Keratinocyte (primary cell): Measurements from ENCODE around the gene TM9SF3. TPM values are rescaled to one million over a fixed set of nuclear protein-coding genes. Genes with fewer than 3 reads are reported as not detected.

Experiments used
- DNase-seq: peaks from one replicate; pipeline ENCODE4 v3.0.0-alpha.2; 2011; ENCODE audit warnings: low read depth, missing footprints, low spot score
- FAIRE-seq: peaks from 2 replicates; lab custom pipeline; 2011; peaks lifted over from hg19 to GRCh38; lab: Jason Lieb, UNC
- H2AFZ ChIP-seq: 2 replicates; pipeline ENCODE4 v1.6.0; 2012; ENCODE audit warnings: low read length, control low read depth, inconsistent platforms; ENCODE audit not compliant: control insufficient read depth
- H3K27ac ChIP-seq: 2 replicates; pipeline ENCODE4 v1.5.1; 2011; ENCODE audit warnings: low read length; ENCODE audit not compliant: control insufficient read depth, insufficient read depth
- H3K27me3 ChIP-seq: 3 replicates; pipeline ENCODE4 v1.6.0; 2011; ENCODE audit warnings: low read length; ENCODE audit not compliant: control insufficient read depth, insufficient read depth; ENCODE audit errors: extremely low read depth
- H3K36me3 ChIP-seq, 2 experiments: 2 replicates in 1 of 2; 3 replicates in 1 of 2; pipeline ENCODE4 v1.5.1; 2011; ENCODE audit warnings: low read length in 2 of 2, mild to moderate bottlenecking in 1 of 2; ENCODE audit not compliant: control insufficient read depth in 2 of 2, insufficient read depth in 2 of 2; ENCODE audit errors: extremely low read depth in 1 of 2
- H3K4me1 ChIP-seq: 3 replicates; pipeline ENCODE4 v1.5.1; 2011; ENCODE audit warnings: low read length; ENCODE audit not compliant: control insufficient read depth, insufficient read depth; ENCODE audit errors: extremely low read depth
- H3K4me2 ChIP-seq: 3 replicates; pipeline ENCODE4 v1.6.0; 2011; ENCODE audit warnings: low read depth, low read length; ENCODE audit not compliant: control insufficient read depth, insufficient read depth; ENCODE audit errors: extremely low read depth
- H3K4me3 ChIP-seq, 3 experiments: fragments of 200-600 bp in 1 of 3; sonication (generic) in 1 of 3; 2 replicates in 2 of 3; 3 replicates in 1 of 3; pipeline ENCODE4 v1.5.1; 2011 to 2016; ENCODE audit warnings: low read length in 3 of 3, mild to moderate bottlenecking in 3 of 3, control low read depth in 2 of 3, inconsistent platforms in 1 of 3, low read depth in 1 of 3, mixed read lengths in 1 of 3, mixed run types in 1 of 3, moderate library complexity in 1 of 3; ENCODE audit not compliant: control insufficient read depth in 2 of 3, insufficient read depth in 2 of 3; ENCODE audit errors: extremely low read depth in 1 of 3
- H3K79me2 ChIP-seq: 2 replicates; pipeline ENCODE4 v1.6.0; 2012; ENCODE audit warnings: low read length; ENCODE audit not compliant: control insufficient read depth, insufficient read depth
- H3K9ac ChIP-seq: 3 replicates; pipeline ENCODE4 v1.6.0; 2011; ENCODE audit warnings: low read length; ENCODE audit not compliant: control insufficient read depth, insufficient read depth; ENCODE audit errors: extremely low read depth
- H3K9me1 ChIP-seq: 3 replicates; pipeline ENCODE4 v1.6.0; 2011; ENCODE audit warnings: low read length; ENCODE audit not compliant: control insufficient read depth, insufficient read depth; ENCODE audit errors: extremely low read depth
- H3K9me3 ChIP-seq: 2 replicates; pipeline ENCODE4 v1.5.1; 2012; ENCODE audit warnings: low read depth, low read length; ENCODE audit not compliant: control insufficient read depth
- H4K20me1 ChIP-seq: 3 replicates; pipeline ENCODE4 v1.6.0; 2011; ENCODE audit warnings: low read length; ENCODE audit not compliant: control insufficient read depth, insufficient read depth; ENCODE audit errors: extremely low read depth
- EZH2 ChIP-seq: IDR thresholded peaks from one replicate; pipeline ENCODE4 v1.6.1; 2012; ENCODE audit warnings: inconsistent platforms, mild to moderate bottlenecking, low read length, moderate library complexity
- dilution Hi-C: fragments of 300-500 bp; cut with MboI; formaldehyde crosslinking; loops from one replicate; pipeline ENCODE4 v1.7.0; 2020; ENCODE audit warnings: low sequenced_read_pairs; ENCODE audit not compliant: extremely low pct_ligation_motif_present
- polyA plus RNA-seq, 5 experiments: library from polyadenylated mRNA; depleted of rRNA in 3 of 5; stranded (reverse) in 3 of 5; stranded (forward) in 1 of 5; unstranded in 1 of 5; fragments of >200 nt; gene quantifications; 1 replicate in 1 of 5; 2 replicates in 3 of 5; 3 replicates in 1 of 5; pipeline versions ENCODE4 v1.2.1 to v1.2.3, GENCODE V29; 2011 to 2012; ENCODE audit warnings: missing spikeins in 2 of 5, low read depth in 1 of 5, low replicate concordance in 1 of 5
- TF ChIP-seq, protein P1 (sequence below), 3 experiments: IDR thresholded peaks in 1 of 3; conservative IDR thresholded peaks in 1 of 3; optimal IDR thresholded peaks in 1 of 3; 2 replicates in 2 of 3; 3 replicates in 1 of 3; pipeline versions ENCODE3 to v1.5.1; 2011; ENCODE audit warnings: low read length in 3 of 3, mild to moderate bottlenecking in 3 of 3, moderate library complexity in 2 of 3, control low read depth in 1 of 3, inconsistent platforms in 1 of 3; ENCODE audit not compliant: insufficient read depth in 2 of 3; ENCODE audit errors: extremely low read depth in 1 of 3

The TM9SF3 gene
- polyA plus RNA-seq, 1 donor (not counting 4 experiments of a cell fraction or from before 2014, with no cell fraction given) = 90.0 TPM

DNA sequence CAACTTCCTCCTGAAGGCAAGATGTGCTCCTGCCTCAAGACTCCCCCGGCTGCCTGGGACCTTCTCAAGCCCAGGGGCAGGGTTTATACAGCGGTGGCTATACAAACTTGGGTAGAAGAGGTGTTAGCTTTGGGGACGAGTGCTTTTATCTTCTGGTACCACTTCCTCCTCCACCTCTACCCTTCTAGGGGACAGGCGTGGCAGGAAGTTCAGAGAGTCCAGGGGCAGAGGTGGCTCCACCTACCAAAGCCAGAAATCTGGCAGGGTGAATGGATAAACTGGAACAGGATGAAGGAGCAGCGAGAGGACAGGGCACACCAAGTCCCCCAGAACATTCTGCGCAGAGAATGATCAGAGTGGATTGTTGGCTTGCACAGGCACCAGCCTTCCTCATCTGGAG is 24.0 kb upstream of the TM9SF3 start:
- no peak overlapping the region for H2AFZ ChIP-seq
- no peaks in the 10 kb centered on the region for H3K79me2 ChIP-seq
- H3K9me1 ChIP-seq = no peaks in the 10 kb centered on the region
- no peaks in the 10 kb centered on the region for H3K4me1 ChIP-seq
- H3K27me3 ChIP-seq = peaks cover 11% of the 10 kb centered on the region
- H3K9ac ChIP-seq = no peak overlapping the region
- no peaks in the 10 kb centered on the region for H4K20me1 ChIP-seq
- dilution Hi-C loops = no loop called here
- H3K9me3 ChIP-seq = no peaks in the 10 kb centered on the region
- no peak overlapping the region for H3K4me3 ChIP-seq
- DNase-seq (no peak), FAIRE-seq (no peak)
- no peaks in the 10 kb centered on the region for H3K36me3 ChIP-seq
- TF ChIP-seq, protein P1, sequence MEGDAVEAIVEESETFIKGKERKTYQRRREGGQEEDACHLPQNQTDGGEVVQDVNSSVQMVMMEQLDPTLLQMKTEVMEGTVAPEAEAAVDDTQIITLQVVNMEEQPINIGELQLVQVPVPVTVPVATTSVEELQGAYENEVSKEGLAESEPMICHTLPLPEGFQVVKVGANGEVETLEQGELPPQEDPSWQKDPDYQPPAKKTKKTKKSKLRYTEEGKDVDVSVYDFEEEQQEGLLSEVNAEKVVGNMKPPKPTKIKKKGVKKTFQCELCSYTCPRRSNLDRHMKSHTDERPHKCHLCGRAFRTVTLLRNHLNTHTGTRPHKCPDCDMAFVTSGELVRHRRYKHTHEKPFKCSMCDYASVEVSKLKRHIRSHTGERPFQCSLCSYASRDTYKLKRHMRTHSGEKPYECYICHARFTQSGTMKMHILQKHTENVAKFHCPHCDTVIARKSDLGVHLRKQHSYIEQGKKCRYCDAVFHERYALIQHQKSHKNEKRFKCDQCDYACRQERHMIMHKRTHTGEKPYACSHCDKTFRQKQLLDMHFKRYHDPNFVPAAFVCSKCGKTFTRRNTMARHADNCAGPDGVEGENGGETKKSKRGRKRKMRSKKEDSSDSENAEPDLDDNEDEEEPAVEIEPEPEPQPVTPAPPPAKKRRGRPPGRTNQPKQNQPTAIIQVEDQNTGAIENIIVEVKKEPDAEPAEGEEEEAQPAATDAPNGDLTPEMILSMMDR (optimal IDR thresholded peaks at IDR 0.05 in 1 of 3, IDR thresholded peaks at IDR 0.05 in 1 of 3, conservative IDR thresholded peaks at IDR 0.05 in 1 of 3; ENCODE audit: extremely low read depth in 1 of 3, insufficient read depth in 2 of 3, low read length in 3 of 3) = no peak
- TF ChIP-seq EZH2 = no peak
- no peak overlapping the region for H3K27ac ChIP-seq
- H3K4me2 ChIP-seq = no peak overlapping the region

DNA sequence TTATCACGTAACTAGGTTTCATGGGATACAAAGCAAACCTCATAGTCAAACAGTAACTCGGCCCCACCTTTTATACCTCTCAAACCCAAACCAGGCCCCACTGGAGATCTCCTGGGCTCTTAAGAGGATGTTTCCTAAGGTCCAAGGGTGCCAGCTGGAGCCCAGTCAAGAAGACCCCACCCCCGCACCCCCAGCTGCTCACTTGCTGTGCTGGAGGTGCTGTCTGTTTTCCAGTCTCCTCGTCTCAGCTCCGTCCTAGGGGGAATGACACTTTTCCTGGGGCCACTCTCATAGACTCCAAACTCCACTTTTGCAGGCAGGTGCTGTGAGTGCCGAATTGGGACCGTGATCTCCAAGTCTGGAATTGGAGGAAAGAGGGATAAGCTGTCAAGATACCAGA is 22.7 kb upstream of the TM9SF3 start:
- no peak for TF ChIP-seq EZH2
- Histone ChIP-seq H3K79me2 (no peaks in the 10 kb centered on the region), H3K36me3 (no peaks in the 10 kb centered on the region), H3K27me3 (peaks cover 11% of the 10 kb centered on the region), H3K9me1 (no peaks in the 10 kb centered on the region), H3K4me3 (no peak overlapping the region), H3K4me2 (no peak overlapping the region), H3K9ac (no peak overlapping the region), H3K27ac (no peak overlapping the region), H2AFZ (no peak overlapping the region), H4K20me1 (no peaks in the 10 kb centered on the region), H3K9me3 (no peaks in the 10 kb centered on the region), H3K4me1 (no peaks in the 10 kb centered on the region)
- DNase-seq = no peak
- dilution Hi-C loops = no loop called here
- no peak for FAIRE-seq

DNA sequence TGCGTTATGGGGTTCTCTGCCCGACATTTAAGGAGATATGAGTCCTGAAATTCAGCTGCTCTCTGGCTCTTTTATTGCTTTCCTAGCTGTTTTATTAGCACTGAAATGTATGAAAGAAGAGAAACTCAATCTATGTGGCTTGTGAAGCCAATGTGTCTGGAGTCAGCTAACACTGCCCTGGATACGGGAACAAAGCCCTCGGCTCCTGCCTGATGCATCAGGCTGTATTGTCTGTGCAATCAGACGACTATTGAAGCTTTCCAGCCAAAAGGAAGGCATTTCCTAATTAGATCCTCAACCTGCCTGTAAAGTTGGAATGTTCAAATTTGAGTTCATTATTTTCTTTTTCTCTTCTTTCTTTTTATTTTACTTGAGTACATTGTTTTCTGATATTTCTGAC is 22.0 kb upstream of the TM9SF3 start:
- Histone ChIP-seq H3K4me2 (no peak overlapping the region), H3K9me1 (no peaks in the 10 kb centered on the region), H3K4me3 (no peak overlapping the region), H3K27ac (no peak overlapping the region), H3K27me3 (peaks cover 11% of the 10 kb centered on the region), H4K20me1 (no peaks in the 10 kb centered on the region), H3K9me3 (no peaks in the 10 kb centered on the region), H3K9ac (no peak overlapping the region), H3K79me2 (no peaks in the 10 kb centered on the region), H3K4me1 (no peaks in the 10 kb centered on the region), H2AFZ (no peak overlapping the region), H3K36me3 (no peaks in the 10 kb centered on the region)
- dilution Hi-C loops = no loop called here
- no peak for DNase-seq
- FAIRE-seq = no peak
- TF ChIP-seq, protein P1 (optimal IDR thresholded peaks at IDR 0.05 in 1 of 3, IDR thresholded peaks at IDR 0.05 in 1 of 3, conservative IDR thresholded peaks at IDR 0.05 in 1 of 3; ENCODE audit: extremely low read depth in 1 of 3, insufficient read depth in 2 of 3, low read length in 3 of 3) = no peak
- TF ChIP-seq EZH2 = no peak
